Glomerular endothelial cell (primary cell): ENCODE measurements around the gene PTPRE. TPM values are rescaled to one million over a fixed set of nuclear protein-coding genes. Genes with fewer than 3 reads are reported as not detected.

Source experiments
- DNase-seq: peaks from one replicate; pipeline ENCODE4 v3.0.0-alpha.2; 2011; ENCODE audit warnings: low read depth, low spot score; ENCODE audit errors: extremely low read depth
- total RNA-seq: library from RNA; depleted of rRNA; stranded (reverse); fragments of >200 nt; gene quantifications from 2 replicates; pipeline ENCODE4 v1.2.3, GENCODE V29; 2015

PTPRE gene
- total RNA-seq, 1 donor from 2014 or later = 90.1 TPM

DNA sequence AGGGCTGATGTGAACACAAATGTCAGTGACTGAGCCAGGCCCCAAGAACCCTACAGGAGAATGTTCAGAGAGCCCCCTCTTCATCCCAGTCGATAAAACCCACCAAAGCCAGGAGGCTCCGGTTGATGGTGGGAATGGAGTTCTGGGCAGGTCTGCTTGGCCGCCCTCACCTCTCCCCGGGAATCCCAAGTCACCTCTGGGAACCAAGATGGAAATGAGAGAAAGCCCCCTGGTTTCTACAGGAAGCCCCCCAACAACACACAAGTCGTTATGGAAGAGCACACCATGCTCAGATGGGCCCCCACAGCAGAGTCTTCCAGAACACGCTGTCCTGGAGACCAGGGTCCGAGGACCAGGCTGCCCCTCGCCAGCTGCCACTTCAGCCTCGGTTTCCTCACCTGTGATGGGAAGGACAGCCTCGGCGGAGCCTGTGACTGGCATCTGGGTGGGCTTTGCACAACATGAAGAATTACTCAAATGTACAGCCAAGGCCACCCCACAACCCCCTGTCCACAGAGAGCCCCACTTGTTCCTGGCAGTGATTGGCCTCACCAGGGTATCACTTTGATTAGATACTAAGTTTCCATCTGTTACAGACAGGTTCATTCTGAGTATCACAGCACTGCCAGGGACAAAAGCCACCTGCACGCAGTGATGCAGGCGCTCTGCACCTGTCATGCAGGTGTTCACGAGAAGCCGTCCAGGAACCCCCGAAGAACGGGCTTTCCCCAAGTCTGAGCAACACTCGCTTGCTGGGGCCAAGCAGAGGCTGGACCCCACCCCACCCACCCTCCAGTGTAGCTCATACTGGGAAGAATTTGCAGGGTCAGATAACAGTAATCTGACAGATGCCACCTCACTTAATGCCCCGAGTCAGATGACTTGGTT, 161.7 kb downstream of the PTPRE start:
- DNase-seq = no peak

DNA sequence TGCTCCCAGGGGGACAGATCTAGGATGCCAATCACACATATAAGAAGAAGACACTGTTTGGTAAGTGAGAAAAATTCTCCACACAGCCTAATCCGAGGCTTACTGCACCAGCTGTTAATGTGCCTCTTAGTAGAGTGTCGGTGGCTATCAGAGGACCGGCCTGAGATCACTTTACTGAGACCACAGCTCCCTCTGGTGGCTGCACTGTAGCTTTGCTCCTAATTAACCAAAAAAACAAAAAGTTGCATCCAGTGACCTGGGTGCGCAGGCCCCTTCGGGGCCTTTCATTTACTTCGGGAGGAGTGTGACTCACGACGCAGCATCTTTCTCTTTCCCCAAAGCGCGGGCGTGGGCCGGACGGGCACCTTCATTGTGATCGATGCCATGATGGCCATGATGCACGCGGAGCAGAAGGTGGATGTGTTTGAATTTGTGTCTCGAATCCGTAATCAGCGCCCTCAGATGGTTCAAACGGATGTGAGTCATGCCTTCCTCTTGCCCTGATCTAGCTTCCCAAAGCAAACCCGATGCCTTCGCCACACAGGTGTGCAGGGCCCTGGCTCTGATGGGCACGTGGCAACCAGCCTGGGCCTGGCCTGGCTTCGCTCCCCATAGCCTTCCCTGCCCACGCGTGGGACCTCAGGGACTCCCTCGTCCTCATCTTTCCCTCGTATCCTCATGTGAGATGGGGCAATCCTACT, 162.6 kb downstream of the PTPRE start:
- DNase-seq = no peak

DNA sequence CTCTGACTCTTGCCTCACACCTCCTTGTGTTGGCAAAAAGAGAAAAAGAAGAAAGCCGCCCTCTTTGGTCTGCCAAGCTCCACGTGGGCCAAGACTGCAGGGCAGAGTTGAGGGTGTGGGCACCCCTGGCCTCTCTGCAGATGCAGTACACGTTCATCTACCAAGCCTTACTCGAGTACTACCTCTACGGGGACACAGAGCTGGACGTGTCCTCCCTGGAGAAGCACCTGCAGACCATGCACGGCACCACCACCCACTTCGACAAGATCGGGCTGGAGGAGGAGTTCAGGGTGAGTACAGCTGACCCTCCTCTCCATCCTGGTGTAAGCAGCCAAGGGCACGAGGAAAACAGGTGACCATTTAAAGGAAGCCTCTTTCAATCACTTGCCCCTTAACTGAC, 163.3 kb downstream of the PTPRE start:
- no peak for DNase-seq

DNA sequence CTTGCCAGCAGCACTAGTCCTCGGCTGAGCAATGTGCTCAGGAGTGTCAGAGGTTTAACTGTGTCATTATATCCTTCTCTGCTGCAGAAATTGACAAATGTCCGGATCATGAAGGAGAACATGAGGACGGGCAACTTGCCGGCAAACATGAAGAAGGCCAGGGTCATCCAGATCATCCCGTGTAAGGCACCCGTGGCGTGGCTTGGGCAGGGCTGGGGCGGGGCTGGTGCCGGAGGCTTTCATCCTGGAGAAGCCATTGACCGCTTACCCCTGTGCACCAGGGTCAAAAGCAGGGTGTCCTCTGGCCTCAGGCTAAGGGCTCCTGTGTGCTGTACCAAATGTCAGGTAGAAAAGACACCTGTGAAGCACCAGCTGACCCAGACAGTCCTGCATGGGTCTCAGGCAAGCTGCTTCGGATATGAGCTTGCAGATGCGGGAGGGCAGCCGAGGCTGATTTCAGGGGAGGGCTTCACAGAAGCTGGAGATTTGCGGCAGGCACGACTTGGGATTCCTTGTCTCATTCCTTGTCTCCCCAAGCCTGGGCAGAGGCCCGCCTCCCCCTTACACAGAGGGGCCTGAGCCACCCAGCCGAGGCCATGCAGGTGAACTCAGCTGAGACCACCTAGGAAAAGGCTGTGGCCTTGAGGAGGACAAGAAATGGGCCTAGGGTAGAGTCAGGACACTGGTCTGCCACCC, 164.0 kb downstream of the PTPRE start:
- no peak for DNase-seq

- no peak for DNase-seq
Observed at GRCh38 chr10:128071417-128071782, 164.5 kb downstream of the PTPRE start.

DNA sequence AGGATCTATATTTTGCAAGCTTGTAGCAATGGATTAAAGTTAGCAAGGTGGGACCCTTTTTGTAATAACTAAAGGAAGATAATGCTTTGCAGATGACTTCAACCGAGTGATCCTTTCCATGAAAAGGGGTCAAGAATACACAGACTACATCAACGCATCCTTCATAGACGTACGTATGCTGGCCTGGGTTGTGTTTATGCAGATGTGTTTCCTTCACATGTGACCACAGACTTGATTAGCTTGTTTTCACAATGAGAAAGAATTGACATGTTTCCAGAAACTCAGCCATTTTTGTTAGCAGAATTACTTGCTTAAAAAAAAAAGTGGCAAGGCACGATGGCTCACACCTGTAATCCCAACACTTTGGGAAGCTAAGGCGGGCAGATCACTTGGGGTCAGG, 165.1 kb downstream of the PTPRE start:
- DNase-seq = no peak

GRCh38 chr10:128072941-128073645, 166.2 kb downstream of the PTPRE start:
- no peak for DNase-seq

DNA sequence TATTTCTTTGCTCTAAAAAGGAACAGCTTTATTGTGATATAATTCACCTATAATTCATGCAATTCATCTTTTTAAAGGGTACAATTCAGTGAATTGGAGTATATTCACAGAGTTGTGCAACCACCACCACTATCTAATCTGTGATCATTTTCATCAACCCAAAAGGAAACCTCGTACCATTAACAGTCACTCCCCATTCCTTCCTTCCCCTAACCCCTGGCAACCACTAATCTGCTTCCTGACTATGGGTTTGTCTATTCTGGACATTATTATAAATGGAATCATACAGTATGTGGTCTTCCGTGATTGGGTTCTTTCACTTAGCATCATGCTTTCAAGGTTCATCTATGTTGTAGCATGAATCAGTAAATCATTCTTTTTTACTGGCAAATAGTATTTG, 167.0 kb downstream of the PTPRE start:
- DNase-seq = no peak

DNA sequence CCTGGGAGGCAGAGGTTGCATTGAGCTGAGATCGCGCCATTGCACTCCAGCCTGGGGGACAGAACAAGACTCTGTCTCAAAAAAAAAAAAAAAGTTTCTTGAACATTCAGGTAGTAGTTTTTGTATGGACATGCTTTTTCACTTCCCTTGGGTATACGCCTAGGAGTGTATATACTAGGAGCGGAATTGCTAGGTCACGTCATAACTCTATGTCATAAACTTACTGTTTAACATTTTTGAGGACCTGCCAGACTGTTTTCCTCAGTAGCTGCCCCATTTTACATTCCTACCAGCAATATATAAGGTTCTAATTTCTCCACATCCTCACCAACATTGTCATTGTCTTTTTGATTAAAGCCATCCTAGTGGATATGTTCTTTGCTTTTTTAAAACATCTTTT, 167.7 kb downstream of the PTPRE start:
- no peak for DNase-seq

- no peak for DNase-seq
Observed at GRCh38 chr10:128077155-128077875, 170.4 kb downstream of the PTPRE start.

DNA sequence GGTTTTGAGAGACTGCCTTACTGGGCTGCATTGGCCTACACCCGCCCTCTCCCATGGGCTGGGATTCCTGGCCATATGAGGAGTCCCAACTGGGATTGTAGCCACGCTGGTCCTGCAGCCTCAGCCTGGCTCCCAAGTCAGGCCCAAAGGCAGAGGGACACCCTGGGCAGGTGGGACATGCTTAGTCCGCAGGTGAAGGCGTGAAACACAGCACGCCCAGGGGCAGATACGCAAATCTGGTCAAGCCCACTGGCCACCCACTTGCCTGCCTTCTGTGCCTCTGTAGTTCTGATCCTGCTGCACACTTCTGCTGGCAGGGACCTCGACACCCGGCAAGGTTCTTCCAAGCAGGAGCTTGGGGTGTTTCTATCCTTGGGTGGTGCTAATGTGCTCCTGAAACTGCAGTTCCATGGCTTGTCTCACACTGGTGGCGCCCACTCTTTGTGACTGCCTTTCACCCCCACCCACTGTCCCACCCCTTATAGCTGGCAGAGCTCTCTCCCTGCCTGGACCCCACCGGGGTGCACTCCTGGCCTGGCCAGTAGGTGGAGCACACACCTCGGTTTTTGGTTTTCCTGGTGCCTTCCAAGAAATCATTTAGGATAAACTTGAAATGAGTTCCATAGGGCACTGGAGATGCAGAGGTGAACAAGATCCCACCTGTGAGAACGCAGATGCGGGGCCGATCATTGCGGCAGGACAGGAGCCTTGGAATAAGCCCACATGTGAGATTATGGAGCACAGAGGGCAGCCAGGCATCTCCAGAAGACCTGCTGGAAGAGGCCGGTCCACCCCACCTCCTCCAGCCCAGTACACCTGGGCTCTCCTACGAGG, 171.4 kb downstream of the PTPRE start:
- no peak for DNase-seq

- DNase-seq = no peak
Observed at GRCh38 chr10:128080231-128080630, 173.3 kb downstream of the PTPRE start.

DNA sequence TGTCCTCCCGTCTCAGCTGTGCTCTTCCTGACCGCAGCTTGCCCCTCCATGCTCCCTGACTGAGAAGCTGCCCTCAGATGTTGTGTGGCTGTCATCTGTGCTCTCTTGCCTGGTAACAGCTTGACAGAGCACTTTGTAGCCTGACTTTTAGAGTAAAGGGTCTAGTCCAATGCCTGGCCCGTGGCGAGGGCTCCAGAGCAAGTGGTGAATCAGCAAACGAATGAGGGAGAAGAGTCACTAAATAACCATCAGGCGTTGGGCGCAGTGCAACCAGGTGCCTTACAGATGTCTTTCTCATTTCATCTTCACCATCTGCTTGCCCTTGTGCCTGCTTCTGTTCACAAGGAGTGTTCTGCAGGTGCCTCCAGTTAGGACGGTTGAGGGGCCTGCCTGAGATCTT, 173.7 kb downstream of the PTPRE start:
- no peak for DNase-seq

GRCh38 chr10:128081222-128081621, 174.3 kb downstream of the PTPRE start:
- no peak for DNase-seq

GRCh38 chr10:128081720-128082119, 174.8 kb downstream of the PTPRE start:
- DNase-seq = no peak

- DNase-seq = no peak
Observed at GRCh38 chr10:128083191-128083895, 176.4 kb downstream of the PTPRE start.

- no peak for DNase-seq
Observed at GRCh38 chr10:128084364-128084763, 177.5 kb downstream of the PTPRE start.

DNA sequence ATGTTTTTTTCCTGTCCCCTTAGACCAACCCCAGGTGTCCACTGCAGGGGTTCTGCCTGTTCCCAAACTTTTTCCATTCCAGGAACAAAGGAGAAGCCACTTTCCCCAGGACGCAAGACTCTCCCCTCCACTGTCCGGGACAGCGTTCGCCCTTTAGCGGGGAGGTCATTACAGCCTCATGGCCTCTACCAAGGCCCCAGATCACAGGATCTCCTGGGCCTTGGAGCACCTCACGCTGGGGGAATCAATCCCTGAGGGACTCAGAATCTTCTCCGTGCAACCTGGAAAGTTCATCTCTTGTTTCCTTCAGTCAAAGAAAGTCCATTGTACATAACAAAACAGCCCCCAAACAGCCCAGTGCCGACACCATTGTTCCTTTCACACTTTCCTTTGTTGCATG, 178.1 kb downstream of the PTPRE start:
- no peak for DNase-seq
